ENCODE measurements around the gene COMMD8.

Gene COMMD8

DNA sequence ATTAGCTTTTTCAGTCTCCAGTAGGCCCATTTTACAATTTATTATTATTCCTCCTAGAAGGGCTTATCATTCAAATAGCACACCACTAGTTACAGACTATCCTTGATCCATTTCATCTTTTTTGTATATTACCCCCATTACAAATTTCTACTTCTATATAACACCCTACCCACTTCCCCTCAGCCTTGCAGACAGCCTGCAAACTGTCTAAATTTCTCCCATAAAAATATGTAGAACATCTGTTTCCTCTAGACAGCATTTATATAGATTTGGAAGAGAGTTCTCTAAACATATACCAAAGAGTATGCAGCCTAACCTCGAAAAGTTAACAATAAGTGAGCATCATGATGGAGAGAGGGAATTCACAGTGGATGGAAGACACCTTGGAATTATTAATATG lies 30.8 kb downstream of the COMMD8 start:
- H3K9ac ChIP-seq: no peak overlapping the region
- no peak overlapping the region for H3K4me3 ChIP-seq (ENCODE audit: low read depth, low read length)
- no peaks in the 10 kb centered on the region for H3K9me3 ChIP-seq (ENCODE audit: control insufficient read depth, low read length)
- no peak overlapping the region for H2AFZ ChIP-seq
- H3K27ac ChIP-seq: no peak overlapping the region
- no peaks in the 10 kb centered on the region for H3K4me1 ChIP-seq
- H3K4me2 ChIP-seq (ENCODE audit: low read length): no peak overlapping the region
- no peaks in the 10 kb centered on the region for H3K36me3 ChIP-seq (ENCODE audit: control insufficient read depth, insufficient read depth, low read length)
- no peak for TF ChIP-seq CTCF (IDR thresholded peaks at IDR 0.05)
- H3K27me3 ChIP-seq (ENCODE audit: control insufficient read depth, insufficient read depth, low read length): no peaks in the 10 kb centered on the region
- H3K79me2 ChIP-seq: no peaks in the 10 kb centered on the region

DNA sequence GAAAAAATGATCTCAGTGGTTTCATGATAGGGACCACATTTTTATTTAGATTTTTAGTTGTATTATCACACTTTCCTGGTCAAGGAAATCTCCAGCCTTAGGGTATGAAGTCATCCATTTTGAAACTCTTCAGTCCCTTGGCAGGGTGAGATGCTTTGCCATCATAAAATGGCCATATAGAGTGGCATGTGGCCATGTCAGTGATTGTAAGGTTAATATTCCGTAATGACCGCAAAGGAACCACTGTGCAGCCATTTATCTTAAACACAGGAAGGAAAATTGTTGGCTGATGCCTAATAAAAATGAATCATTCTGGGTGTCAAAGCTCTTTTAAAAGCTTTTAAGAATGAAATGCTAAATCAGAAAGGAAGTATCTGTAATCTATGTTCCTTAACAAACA lies 35.6 kb downstream of the COMMD8 start:
- Histone ChIP-seq H3K79me2 (no peaks in the 10 kb centered on the region), H3K27ac (no peak overlapping the region), H3K9me3 (ENCODE audit: control insufficient read depth, low read length) (no peaks in the 10 kb centered on the region), H3K4me3 (ENCODE audit: low read depth, low read length) (no peak overlapping the region), H3K27me3 (ENCODE audit: control insufficient read depth, insufficient read depth, low read length) (no peaks in the 10 kb centered on the region), H3K4me2 (ENCODE audit: low read length) (no peak overlapping the region), H3K9ac (no peak overlapping the region), H2AFZ (no peak overlapping the region), H3K4me1 (no peaks in the 10 kb centered on the region), H3K36me3 (ENCODE audit: control insufficient read depth, insufficient read depth, low read length) (no peaks in the 10 kb centered on the region)
- TF ChIP-seq CTCF (IDR thresholded peaks at IDR 0.05): no peak

DNA sequence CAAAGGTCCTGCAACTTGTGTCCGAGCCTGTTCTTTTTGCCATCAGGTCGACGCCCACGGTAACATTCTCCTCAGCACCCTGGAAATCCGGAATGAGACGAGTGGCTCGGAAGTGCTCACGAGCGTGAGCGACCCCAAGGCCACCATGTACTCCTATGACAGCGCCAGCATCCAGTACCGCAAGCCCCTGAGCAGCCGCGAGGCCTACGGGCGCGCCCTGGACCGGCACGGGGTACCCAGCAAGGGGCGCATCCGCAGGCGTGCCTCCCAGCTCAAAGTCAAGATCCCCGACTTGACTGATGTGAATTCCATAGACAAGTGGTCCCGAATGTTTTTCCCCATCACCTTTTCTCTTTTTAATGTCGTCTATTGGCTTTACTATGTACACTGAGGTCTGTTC lies 37.9 kb downstream of the COMMD8 start:
- Histone ChIP-seq H3K4me1 (no peaks in the 10 kb centered on the region), H3K79me2 (no peaks in the 10 kb centered on the region), H2AFZ (no peak overlapping the region), H3K4me3 (ENCODE audit: low read depth, low read length) (no peak overlapping the region), H3K9ac (no peak overlapping the region), H3K9me3 (ENCODE audit: control insufficient read depth, low read length) (no peaks in the 10 kb centered on the region), H3K27me3 (ENCODE audit: control insufficient read depth, insufficient read depth, low read length) (no peaks in the 10 kb centered on the region), H3K36me3 (ENCODE audit: control insufficient read depth, insufficient read depth, low read length) (no peaks in the 10 kb centered on the region), H3K27ac (no peak overlapping the region), H3K4me2 (ENCODE audit: low read length) (no peak overlapping the region)
- TF ChIP-seq CTCF (IDR thresholded peaks at IDR 0.05): no peak

- no peak for TF ChIP-seq CTCF (IDR thresholded peaks at IDR 0.05)
- H3K4me1 ChIP-seq: peaks cover 2% of the 10 kb centered on the region
- no peak overlapping the region for H3K9ac ChIP-seq
Measured at GRCh38 chr4:47419296-47419695, 44.2 kb downstream of the COMMD8 start.

GRCh38 chr4:47418147-47418546 lies 45.4 kb downstream of the COMMD8 start:
- peaks cover 2% of the 10 kb centered on the region for H3K4me1 ChIP-seq
- H3K9ac ChIP-seq: no peak overlapping the region
- TF ChIP-seq CTCF (IDR thresholded peaks at IDR 0.05): no peak
- no peak overlapping the region for H3K27ac ChIP-seq
- H3K79me2 ChIP-seq: no peaks in the 10 kb centered on the region
- H3K27me3 ChIP-seq (ENCODE audit: control insufficient read depth, insufficient read depth, low read length): no peaks in the 10 kb centered on the region
- no peak overlapping the region for H3K4me3 ChIP-seq (ENCODE audit: low read depth, low read length)
- no peak overlapping the region for H3K4me2 ChIP-seq (ENCODE audit: low read length)
- H3K9me3 ChIP-seq (ENCODE audit: control insufficient read depth, low read length): no peaks in the 10 kb centered on the region
- no peak overlapping the region for H2AFZ ChIP-seq
- H3K36me3 ChIP-seq (ENCODE audit: control insufficient read depth, insufficient read depth, low read length): no peaks in the 10 kb centered on the region

More at GRCh38 chr4:47419296-47419695, 44.2 kb downstream of the COMMD8 start:
- Histone ChIP-seq H3K4me3 (ENCODE audit: low read depth, low read length) (no peak overlapping the region), H3K9me3 (ENCODE audit: control insufficient read depth, low read length) (no peaks in the 10 kb centered on the region), H3K79me2 (no peaks in the 10 kb centered on the region), H2AFZ (peak overlapping the region; percentile 42), H3K27ac (no peak overlapping the region), H3K4me2 (ENCODE audit: low read length) (peak overlapping the region; percentile 10), H3K36me3 (ENCODE audit: control insufficient read depth, insufficient read depth, low read length) (no peaks in the 10 kb centered on the region), H3K27me3 (ENCODE audit: control insufficient read depth, insufficient read depth, low read length) (no peaks in the 10 kb centered on the region)

Measured in parathyroid adenoma (tissue), 2 donors.